ENCODE measurements around the gene FXYD5.
"Not testable (repeated sequence)": the region's sequence is repeated elsewhere in the genome, so short reads cannot be mapped to it uniquely, and the experiment has no call there.

The FXYD5 gene

GRCh38 chr19:35138305-35138892, 16.1 kb upstream of the FXYD5 start, which contains the start of gene FXYD1:
Gene FXYD1 (plus strand): TSS chr19:35138824. CDS start chr19:35140080, 1,256 bp downstream.
- no peak for DNase-seq (ENCODE audit: low spot score)

GRCh38 chr19:35140207-35140961, 14.2 kb upstream of the FXYD5 start:
- DNase-seq (ENCODE audit: low spot score) = no peak

GRCh38 chr19:35140962-35141836, 13.3 kb upstream of the FXYD5 start:
- DNase-seq (ENCODE audit: low spot score) = peak; percentile 97

- DNase-seq (ENCODE audit: low spot score) = no peak
These were observed 12.5 kb upstream of the FXYD5 start for GRCh38 chr19:35141837-35142605.

- peak; percentile 67 for DNase-seq (ENCODE audit: low spot score)
These were observed 11.8 kb upstream of the FXYD5 start for GRCh38 chr19:35142606-35143230.

- DNase-seq (ENCODE audit: low spot score) = no peak
These were observed 11.3 kb upstream of the FXYD5 start, which contains the start of gene FXYD7 for GRCh38 chr19:35143231-35143715. Gene FXYD7 (plus strand): TSS chr19:35143255. CDS start chr19:35143334, 79 bp downstream.

GRCh38 chr19:35143818-35144217, 10.7 kb upstream of the FXYD5 start:
- DNase-seq (ENCODE audit: low spot score) = no peak

- DNase-seq (ENCODE audit: low spot score) = no peak
These were observed 10.3 kb upstream of the FXYD5 start for GRCh38 chr19:35144259-35144599.

GRCh38 chr19:35144600-35145436, 9.7 kb upstream of the FXYD5 start:
- DNase-seq (ENCODE audit: low spot score) = peak; percentile 55

GRCh38 chr19:35146746-35147459, 7.6 kb upstream of the FXYD5 start:
- no peak for DNase-seq (ENCODE audit: low spot score)

- DNase-seq (ENCODE audit: low spot score) = no peak
These were observed 5.1 kb upstream of the FXYD5 start for GRCh38 chr19:35149463-35149862.

- no peak for DNase-seq (ENCODE audit: low spot score)
These were observed 4.1 kb upstream of the FXYD5 start for GRCh38 chr19:35150445-35150844.

GRCh38 chr19:35151273-35152065, 3.1 kb upstream of the FXYD5 start:
- DNase-seq (ENCODE audit: low spot score) = no peak

- not testable (repeated sequence) for DNase-seq (ENCODE audit: low spot score)
These were observed 1.4 kb upstream of the FXYD5 start for GRCh38 chr19:35153129-35153522.

- DNase-seq (ENCODE audit: low spot score) = peak; percentile 73
These were observed 622 bp upstream of the FXYD5 start for GRCh38 chr19:35153701-35154524.

- DNase-seq (ENCODE audit: low spot score) = no peak
These were observed 906 bp downstream of the FXYD5 start for GRCh38 chr19:35155441-35155840.

- DNase-seq (ENCODE audit: low spot score) = no peak
These were observed 1.6 kb downstream of the FXYD5 start for GRCh38 chr19:35155981-35156672.
